Subcutaneous adipose tissue (tissue), 4 donors: Measurements from ENCODE around the gene WDCP. TPM values are rescaled to one million over a fixed set of nuclear protein-coding genes. Genes with fewer than 3 reads are reported as not detected.

Experiments
- total RNA-seq, 4 donors: library from RNA; depleted of rRNA; stranded (reverse); fragments of >200 nt; gene quantifications; one replicate each; pipeline ENCODE4 v1.1.0, GENCODE V29; 2016
- TF ChIP-seq, protein P1 (sequence below): fragments of 450-650 bp; IDR thresholded peaks from one replicate; pipeline ENCODE4 v1.5.1; 2016; ENCODE audit warnings: low read depth, mild to moderate bottlenecking, control low read depth, antibody characterized with exemption, moderate library complexity

The WDCP gene, protein sequence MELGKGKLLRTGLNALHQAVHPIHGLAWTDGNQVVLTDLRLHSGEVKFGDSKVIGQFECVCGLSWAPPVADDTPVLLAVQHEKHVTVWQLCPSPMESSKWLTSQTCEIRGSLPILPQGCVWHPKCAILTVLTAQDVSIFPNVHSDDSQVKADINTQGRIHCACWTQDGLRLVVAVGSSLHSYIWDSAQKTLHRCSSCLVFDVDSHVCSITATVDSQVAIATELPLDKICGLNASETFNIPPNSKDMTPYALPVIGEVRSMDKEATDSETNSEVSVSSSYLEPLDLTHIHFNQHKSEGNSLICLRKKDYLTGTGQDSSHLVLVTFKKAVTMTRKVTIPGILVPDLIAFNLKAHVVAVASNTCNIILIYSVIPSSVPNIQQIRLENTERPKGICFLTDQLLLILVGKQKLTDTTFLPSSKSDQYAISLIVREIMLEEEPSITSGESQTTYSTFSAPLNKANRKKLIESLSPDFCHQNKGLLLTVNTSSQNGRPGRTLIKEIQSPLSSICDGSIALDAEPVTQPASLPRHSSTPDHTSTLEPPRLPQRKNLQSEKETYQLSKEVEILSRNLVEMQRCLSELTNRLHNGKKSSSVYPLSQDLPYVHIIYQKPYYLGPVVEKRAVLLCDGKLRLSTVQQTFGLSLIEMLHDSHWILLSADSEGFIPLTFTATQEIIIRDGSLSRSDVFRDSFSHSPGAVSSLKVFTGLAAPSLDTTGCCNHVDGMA
- 1 to 10 TPM; 3.8 to 6.5 (median 5.1) TPM for total RNA-seq

- TF ChIP-seq, protein P1, sequence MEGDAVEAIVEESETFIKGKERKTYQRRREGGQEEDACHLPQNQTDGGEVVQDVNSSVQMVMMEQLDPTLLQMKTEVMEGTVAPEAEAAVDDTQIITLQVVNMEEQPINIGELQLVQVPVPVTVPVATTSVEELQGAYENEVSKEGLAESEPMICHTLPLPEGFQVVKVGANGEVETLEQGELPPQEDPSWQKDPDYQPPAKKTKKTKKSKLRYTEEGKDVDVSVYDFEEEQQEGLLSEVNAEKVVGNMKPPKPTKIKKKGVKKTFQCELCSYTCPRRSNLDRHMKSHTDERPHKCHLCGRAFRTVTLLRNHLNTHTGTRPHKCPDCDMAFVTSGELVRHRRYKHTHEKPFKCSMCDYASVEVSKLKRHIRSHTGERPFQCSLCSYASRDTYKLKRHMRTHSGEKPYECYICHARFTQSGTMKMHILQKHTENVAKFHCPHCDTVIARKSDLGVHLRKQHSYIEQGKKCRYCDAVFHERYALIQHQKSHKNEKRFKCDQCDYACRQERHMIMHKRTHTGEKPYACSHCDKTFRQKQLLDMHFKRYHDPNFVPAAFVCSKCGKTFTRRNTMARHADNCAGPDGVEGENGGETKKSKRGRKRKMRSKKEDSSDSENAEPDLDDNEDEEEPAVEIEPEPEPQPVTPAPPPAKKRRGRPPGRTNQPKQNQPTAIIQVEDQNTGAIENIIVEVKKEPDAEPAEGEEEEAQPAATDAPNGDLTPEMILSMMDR: no peak
Measured at GRCh38 chr2:24046930-24047702, at the start of gene WDCP. WDCP (minus strand) TSS chr2:24047391; CDS start chr2:24039494, 7,897 bp downstream.

DNA sequence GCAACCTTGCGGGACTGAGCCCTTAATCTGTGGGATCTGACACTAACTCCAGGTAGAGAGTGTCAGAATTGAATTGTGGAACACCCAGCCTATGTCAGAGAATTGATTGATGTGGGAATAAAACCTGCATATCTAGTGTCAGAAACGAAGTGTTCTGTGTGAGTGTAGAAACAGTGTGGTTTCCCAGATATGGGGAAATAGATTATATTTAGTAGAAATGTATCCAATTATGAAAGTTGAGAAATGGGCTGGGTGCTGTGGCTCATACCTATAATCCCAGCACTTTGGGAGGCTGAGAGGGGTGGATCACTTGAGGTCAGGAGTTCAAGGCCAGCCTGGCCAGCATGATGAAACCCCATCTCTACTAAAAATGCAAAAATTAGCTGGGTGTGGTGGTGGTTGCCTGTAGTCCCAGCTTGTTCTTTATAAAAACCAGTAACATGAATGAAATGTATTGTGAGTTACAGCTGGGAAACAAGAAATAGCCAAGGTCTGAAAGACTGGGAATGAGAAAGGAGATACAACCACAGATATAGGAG is 41.7 kb upstream of the WDCP start:
- TF ChIP-seq, protein P1: no peak

GRCh38 chr2:24087032-24087431 is 39.8 kb upstream of the WDCP start:
- TF ChIP-seq, protein P1: no peak

DNA sequence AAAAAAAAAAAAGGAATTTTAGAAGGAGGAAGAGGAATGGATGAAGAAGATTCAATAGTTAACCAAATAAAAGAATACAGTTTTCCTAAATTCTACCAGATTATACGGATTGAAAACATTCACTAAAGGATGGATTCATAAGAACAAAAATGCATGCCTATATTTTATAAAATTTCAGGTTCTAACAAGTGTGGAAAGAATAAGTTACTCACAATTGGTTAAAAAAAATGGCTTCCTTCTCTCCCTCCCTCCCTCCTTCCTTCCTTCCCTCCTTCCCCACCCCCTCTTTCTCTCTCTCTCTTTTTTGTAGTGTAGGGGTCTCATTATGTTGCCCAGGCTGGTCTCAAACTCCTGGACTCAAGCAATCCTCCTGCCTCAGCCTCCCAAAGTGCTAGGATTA is 39.0 kb upstream of the WDCP start:
- TF ChIP-seq, protein P1: no peak

DNA sequence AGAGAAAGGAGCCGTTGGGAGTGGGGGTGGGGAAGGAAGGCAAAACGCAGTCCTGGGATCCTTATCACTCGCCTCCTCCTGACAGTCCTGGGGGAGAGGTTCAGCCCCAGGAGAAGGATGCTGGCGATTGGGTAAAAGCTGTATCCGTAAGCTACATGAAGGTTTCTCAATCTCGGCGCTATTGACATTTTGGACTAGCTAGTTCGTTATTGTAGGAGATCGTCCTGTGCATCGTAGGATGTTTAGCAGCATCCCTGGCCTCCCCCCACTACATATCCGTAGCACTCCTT is 38.0 kb upstream of the WDCP start:
- TF ChIP-seq, protein P1: no peak

DNA sequence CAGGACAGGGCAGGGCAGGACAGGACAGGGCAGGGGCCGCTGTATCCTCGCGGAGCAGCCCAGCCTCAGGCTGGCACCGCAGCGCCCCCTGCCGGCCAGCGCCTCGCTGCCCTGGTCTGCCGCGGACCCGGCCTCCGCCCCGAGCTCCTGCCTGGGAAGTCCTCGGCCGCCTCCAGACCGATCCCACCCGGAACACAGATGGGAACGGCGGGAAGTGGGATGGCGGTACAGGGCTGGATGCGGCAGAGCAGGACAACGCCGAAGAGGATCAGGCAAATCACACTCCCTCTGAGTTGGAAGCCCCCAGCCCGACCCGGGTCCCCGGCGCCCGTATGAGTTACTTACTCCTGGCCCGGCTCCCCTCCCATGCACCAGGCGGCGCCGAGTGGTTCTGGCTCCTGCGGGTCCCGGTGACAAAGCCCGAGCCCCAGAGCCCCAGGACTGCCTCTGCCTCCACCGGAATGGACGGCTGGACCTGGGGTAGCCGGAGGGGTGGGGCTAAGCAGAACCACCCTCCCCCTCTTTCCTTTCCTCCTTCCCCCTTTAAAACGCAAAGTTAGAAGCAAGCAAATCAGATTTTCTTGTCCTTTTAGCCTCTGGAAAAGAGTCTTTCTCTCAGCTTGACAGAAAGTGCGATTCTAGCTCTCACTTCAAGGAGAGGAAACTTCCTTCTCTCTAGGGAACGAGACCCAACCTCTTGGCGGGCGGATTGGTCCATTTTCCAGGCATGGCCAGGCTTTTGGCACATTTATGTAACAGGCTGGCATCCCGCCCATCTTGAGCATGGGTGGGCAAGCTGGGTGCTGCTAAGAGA is 37.4 kb upstream of the WDCP start, which contains the start of gene TP53I3:
Gene TP53I3, minus strand, starts transcription at position 449 of the 814 bp plus-strand sequence. CDS start 508 bp downstream, outside the sequence.
- TF ChIP-seq, protein P1: no peak
